ENCODE data around the gene PRR4.

Gene PRR4, protein sequence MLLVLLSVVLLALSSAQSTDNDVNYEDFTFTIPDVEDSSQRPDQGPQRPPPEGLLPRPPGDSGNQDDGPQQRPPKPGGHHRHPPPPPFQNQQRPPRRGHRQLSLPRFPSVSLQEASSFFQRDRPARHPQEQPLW

DNA sequence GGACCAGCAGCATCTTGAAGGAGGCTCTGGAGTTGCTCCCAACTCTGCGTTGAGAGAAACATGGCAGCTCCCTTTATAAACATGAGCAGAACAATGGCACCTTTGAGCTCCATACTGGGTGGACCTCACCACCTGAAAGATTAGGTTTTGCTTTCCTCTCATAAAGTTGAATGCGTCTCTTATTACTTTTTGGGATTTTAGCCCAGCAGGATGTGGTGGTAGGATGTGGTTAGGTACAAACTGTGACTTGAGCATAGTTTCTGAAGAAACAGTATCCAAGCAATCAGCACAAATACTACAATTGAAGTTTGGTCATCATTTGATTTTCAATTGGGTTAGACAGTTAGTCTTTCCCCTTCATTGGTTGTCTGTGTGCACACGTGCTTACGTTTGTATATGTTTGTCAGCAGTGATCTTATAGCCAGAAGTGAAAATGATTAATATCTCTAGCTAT, at the start of gene PRR4:
Gene PRR4 (minus strand): TSS at position 51 of the 454 bp plus-strand sequence. CDS start 38 bp downstream, at position 13.
- DNase-seq (ENCODE audit: low spot score), result no peak

DNA sequence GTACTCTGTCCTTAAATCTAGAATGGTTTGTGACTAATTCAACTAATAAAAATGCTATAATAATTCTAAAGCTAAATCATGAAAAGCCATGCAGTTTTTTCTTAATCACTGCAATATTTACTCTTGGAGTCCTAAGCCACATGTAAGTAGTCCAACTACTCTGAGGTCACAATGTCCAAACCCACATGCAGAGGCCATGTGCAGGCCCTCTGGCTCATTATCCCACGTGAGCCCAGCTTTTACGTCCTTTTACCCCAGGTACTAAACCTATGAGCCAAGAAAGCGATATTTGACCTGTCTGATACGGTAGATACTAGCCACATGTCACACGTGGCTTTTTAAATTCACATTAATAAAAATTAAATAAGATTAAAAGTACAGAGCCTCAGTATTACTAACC, 47.6 kb upstream of the PRR4 start:
- no peak for DNase-seq (ENCODE audit: low spot score)

DNA sequence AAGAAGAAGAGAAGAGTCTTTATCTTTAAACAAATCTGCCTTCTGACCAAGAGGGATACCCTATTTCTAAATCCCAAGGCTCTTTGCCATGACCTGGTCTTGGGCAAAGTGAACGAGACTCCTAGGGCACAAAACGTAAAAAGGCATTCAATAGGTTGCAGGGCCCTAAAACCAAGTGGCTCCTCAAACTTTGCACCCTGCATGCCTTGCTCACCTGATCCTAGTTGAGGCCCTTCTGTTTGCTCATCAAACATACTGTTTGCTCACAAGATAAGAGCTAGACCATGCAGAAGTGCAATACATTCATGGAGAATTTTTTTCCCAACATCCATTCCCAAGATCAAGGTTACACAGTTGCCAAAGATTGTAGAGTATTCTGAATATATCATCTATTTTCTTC, 42.7 kb upstream of the PRR4 start:
- no peak for DNase-seq (ENCODE audit: low spot score)

DNA sequence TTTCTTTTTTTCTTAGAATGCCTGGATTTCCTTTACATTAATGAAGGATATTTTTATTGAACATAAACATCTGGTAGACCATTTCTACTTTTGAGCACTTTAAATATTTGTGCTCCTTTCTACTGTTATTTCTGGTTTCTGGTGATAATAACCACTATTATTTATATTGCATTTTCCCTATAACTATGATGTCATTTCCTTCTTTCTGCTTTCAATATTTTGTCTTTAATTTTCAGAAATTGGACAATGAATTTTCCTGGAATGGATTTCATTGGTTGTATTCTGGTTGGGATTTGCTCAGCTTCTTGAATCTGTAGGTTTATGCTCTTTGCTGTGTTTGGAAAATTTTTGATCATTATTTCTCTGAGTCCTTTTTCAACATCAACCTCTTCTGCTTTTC, 40.0 kb upstream of the PRR4 start:
- DNase-seq (ENCODE audit: low spot score), result no peak

DNA sequence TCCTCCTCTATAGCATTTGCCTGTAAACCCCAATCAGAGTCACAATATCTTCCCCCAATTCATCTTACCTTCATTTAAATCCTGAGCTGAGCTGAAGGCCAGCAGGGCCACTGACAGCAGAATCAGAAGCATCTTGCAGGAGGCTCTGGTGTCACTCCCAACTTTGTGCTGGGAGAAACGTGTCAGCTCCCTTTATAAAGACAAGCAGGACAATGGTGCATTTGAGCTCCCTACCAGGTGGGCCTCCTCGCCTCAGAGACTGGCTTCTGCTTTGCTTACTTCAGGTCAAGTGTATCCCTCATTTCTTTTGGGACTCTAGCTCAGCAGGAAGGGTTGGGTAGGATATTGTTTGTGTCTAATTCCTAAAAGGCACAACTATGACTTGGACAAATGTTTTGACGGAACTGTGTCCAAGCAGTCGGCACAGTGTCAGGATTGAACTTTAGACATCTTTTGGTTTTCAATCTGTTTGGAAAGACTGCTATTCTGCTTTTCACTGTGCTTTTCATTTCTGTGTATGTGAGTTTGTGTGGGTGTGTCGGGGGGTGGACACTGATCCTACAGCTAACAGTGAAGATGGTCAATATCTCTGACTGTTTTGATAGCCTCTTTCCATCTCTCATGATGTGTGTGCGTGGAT, 34.9 kb upstream of the PRR4 start, which contains the start of gene PRH1:
Gene PRH1 (minus strand): TSS at position 170 of the 640 bp plus-strand sequence. CDS start 38 bp downstream, at position 132.
- DNase-seq (ENCODE audit: low spot score), result no peak

DNA sequence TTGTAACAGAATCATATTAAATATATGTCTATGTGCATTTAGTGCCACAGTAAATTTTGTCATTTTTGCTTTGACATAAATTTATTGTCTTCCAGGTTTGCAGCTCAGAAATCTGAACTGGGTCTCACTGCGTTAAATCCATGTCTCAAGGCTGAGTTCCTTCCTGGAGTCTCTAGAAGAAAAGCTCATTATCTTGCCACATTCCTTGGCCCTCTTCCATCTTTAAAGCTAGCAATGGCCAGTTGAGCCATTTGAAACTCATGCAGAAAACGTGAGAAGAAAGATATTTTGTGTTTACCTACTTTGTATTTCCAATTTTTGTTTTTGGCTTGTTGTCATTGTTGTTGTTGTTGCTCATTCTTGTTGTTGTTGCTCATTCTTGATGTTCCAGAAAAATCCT, 24.1 kb upstream of the PRR4 start:
- no peak for DNase-seq (ENCODE audit: low spot score)

DNA sequence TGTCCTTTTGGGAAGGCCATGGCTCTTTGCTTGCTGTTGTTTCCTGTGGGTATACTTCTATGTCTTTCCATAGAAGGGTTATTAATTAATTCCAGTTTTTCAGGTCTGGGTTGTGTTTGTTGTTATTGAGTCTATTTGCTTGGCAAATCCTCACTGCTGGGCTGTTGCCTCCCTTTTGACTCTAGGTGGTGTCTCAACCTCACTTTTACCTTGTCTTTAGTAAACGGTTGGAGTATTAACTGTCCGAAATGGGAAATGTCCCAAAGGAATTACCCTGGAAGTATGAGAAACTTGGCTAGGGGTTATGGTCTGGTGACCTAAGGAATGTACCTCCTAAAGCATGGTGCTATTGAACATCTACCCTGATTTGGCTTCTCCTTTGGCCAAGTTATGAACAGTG, 18.1 kb upstream of the PRR4 start:
- DNase-seq (ENCODE audit: low spot score), result no peak

DNA sequence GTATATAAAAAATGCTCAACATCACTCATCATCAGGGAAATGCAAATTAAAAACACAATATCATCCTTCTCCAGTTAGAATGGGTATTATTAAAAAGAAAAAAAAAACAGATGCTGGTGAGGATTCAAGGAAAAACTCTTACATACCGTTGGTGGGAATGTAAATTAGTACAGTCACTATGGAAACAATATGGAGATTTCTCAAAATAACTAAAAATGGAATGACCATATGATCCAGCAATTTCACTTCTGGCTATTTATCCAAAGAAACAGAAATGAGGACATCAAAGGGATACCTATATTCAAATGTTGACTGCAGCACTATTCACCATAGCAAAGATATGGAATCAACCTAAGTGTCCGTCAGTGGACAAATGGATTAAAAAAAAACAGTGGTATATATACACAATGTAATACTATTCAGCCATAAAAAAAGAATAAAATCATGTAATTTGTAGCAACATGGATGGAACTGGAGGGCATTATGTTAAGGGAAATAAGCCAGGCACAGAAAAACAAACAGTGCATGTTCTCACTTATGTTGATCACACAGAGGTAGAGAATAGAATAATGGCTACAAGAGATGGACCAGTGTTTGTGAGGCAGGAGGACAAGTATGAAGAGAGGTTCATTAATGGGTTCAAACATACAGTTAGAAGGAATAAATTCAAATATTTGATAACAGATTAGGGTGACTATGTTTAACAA, 14.4 kb upstream of the PRR4 start:
- DNase-seq (ENCODE audit: low spot score), result no peak

DNA sequence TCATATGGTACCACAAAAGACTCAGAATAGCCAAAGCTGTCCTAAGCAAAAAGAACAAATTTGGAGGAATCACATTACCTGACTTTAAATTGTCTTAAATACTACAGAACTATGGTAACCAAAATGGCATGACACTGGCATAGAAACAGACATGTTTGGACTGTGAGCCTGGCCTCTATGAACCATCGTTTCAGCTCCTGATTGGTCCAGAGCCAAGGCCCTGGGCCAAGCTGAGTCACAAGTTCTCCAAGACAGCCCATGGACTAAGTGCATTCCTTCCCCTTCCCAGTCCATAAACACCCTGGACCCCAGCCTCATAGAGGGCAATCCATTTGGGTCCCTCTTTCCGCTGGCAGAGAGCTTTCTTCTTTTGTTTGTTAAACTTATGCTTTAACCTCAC, 12.1 kb upstream of the PRR4 start:
- no peak for DNase-seq (ENCODE audit: low spot score)

DNA sequence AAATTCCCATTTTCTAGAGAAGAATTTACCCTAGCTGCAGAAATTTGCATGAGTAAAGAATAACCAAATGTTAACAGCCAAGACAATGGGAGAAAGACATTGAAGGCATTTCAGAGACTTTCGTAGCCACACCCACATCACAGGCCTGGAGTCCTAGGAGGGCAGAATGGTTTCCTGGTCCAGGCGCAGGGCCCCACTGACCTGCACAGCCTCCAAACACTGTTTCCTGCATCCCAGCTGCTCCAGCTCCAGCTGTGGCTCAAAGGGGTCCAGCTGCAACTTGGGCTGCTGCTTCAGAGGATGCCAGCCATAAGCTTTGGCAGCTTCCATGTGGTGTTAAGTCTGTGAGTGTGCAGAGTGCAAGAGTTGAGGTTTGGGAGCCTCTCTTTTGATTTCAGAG, 6.5 kb upstream of the PRR4 start:
- DNase-seq (ENCODE audit: low spot score), result no peak

DNA sequence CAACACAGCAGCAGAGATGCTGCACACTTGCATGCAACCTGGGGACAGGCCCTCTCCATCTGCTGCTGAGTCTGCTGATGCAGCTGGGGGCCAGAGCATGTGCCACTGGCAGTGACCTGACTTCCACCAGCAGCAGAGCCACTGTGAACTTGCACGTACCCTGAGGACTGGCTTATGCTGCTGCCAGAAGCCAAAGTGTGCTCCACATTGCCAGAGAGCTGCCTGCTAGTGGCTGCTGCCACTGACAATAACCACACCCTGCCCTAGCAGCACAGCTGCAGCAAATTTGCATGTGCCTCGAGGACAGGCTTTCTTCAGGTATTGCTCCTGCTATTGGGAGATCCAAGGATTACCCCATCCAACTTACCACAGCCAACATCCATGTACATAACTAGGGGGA, 4.5 kb upstream of the PRR4 start:
- no peak for DNase-seq (ENCODE audit: low spot score)

DNA sequence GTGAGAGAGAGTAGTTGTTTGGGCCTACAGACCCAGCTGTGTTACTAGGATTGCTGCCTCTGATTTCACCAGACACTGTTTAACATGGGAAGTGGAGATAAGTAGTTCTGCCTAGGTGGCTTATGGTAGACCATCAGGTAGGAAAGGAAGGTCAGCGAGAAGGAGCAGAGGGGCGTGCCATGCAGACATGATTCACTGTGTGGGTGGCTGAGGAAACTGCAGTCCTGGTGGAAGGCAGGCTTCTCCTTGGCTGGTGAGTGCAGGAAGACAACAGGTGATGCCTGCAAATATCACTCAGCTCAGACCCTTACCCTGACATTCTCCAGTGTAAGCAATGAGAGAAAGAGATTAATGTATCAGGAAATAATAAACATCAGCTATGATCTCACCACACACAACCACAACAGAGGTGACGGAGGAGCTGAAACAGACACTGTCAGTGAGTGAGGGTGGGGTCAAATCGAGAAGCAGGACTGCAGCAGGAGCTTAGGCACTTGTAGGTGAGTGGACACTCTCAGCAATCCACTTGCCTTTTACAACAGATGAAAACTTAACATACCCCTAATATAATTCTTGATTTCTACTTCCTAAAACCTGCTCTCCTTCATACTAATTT, 2.1 kb upstream of the PRR4 start:
- no peak for DNase-seq (ENCODE audit: low spot score)

DNA sequence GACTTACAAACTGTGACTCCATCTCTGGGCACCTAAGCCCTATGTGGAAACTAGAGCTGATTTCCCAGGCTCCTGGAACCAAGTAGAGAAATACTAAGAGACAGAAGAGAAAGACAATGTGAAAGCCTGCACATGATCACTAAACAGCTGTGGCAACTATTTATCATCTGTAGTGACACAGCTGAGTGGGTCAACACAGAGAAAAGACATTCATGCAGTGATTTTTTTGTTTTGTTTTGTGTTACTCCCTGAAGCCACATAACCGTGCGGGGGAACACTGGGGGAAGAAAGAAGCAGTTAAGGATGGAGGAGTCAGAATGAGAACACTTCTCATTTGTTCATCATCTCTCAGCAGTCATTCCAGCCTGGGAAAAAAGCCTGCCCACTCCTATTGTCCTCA, 1.5 kb downstream of the PRR4 start:
- no peak for DNase-seq (ENCODE audit: low spot score)

DNA sequence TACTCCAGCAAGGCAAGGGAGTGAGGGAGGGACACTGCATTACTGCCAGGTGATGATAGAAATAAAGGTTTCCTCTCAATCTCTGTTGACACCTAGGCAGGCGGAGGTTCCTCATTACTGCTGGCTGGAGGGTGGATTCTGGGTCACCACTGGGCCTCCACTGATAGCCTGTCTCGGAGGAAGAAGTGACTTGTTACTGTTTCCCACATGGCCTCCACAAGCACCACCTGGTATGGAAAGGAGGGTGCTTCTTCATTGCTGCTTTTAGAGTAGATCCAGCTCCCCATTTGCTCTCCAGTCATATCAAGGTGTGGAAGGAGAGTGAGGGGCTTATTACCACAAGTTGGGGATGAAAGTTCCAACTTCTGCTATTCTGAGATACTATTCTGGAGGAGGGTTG, 6.4 kb downstream of the PRR4 start:
- DNase-seq (ENCODE audit: low spot score), result no peak

DNA sequence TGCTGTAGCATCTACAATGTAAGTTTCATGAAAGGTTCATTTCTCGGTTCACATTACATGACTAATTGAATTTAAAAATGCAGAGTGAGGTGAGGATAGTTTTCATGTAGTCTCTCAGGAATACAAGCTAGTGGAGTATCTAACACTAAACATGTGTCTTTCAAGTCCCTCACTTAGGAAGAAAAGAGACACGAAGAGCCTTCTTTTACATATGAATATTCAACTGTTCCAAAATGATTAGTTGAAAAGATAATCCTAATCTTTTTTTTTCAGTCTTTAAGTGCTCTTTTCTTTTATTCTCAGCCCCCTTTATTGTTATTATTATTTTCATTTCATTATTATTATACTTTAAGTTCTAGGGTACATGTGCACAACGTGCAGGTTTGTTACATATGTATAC, 10.8 kb downstream of the PRR4 start:
- DNase-seq (ENCODE audit: low spot score), result no peak

DNA sequence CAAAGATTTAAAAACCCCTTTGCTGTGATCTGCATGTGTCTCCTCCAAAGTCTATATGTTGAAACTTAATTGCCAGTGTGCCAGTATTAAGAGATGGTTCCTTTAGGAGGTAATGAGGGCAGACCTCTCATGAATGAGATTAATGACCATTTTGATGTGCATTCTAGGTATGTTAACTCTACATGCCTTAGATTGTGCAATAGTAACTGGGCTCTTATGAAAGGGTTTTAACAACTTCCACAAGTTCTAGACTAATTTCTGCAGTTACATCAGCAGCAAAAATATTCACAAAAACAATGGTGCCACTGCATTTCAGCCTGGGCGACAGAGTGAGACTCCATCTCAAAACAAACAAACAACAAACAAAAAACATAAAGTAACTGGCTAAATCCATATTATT, 19.3 kb downstream of the PRR4 start:
- no peak for DNase-seq (ENCODE audit: low spot score)

DNA sequence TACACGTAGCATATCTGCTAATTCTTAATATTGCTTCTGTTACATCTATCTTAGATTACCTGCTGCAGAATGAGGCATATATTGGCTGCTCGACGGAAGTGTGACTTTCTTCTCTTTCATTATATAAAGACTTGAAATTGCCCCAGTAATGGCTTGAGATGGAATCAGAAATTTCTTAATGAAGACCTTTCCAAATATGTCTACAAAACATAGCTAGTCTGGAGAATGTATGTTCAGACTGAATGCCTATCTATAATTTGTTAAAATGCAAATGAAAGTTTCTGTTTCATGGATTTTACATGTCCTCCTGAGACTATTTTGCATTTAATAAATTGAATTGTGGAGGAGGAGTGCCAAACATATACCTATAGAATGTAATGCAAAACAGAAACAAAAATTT, 23.0 kb downstream of the PRR4 start, which contains the start of gene TAS2R10:
Gene TAS2R10 (minus strand): TSS at position 101 of the 400 bp plus-strand sequence. CDS start 89 bp downstream, at position 12.
- DNase-seq (ENCODE audit: low spot score), result no peak

DNA sequence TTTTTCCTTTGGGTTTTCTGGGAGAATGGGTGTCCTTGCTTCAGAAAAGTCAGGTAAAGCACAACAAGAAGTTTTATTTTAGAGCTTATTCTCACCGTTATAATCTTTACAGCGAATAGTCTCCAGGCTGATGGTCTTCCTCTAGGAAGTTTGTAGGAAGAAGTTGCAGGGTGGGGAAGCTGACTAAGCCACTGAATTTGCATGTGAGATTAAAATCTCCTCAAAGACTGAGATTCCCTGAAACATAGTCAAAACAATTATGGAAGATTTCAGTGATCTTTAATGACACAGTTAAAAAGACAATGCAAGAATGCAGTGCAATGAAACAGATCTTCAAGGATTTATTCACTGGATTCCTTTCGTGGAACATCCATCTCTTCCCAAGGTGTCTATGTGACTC, 24.3 kb downstream of the PRR4 start:
- no peak for DNase-seq (ENCODE audit: low spot score)

DNA sequence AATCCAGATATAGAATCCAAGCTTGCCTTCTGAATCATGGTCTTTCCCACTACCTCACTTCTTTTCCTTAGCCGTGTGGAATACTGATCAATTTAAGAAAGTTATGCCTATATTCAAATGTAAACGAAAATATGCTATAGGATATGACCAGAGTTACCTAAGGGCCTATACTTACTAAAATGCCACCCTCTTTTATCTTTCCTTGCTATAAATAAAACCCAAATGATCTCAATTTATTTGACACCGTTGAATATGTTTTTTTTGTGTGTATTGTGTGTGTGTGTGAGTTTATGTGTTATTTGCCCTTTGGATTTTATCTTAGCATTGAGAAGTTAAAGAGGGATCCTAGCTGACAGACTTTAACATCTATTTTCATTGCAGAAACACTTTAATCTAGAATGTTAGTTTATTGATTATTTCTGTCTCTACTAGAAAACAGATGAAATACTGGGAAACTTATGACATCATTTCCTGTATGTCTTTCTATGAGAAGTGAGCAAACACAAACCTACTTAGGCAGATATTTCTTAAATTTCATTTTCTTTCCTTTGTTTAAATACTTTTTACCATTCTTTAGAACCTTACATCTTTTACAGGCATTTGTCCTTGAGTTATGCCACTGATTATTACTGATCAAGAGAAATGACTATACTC, 37.3 kb downstream of the PRR4 start:
- DNase-seq (ENCODE audit: low spot score), result no peak

DNA sequence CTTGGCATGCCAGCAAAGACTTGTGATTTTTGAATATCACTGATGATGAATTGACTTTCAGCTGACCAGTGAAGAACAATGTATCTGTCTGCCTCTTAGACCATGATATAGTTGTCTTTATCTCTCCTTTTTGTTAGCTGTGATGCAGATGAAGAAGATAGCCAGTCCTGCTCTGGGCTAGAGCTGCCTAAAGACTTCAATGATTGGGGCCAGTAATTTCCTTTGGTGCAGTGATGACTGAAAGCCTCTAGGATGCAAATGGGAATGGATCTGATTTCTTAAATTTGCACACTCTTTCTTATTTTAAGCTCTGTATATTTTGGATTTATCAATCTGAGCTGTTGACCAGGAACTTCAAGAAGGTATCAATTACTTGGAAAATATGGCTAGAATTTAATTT, 39.2 kb downstream of the PRR4 start, which contains the start of gene TAS2R9:
Gene TAS2R9 (minus strand): TSS at position 101 of the 400 bp plus-strand sequence. CDS start 93 bp downstream, at position 8.
- no peak for DNase-seq (ENCODE audit: low spot score)

DNA sequence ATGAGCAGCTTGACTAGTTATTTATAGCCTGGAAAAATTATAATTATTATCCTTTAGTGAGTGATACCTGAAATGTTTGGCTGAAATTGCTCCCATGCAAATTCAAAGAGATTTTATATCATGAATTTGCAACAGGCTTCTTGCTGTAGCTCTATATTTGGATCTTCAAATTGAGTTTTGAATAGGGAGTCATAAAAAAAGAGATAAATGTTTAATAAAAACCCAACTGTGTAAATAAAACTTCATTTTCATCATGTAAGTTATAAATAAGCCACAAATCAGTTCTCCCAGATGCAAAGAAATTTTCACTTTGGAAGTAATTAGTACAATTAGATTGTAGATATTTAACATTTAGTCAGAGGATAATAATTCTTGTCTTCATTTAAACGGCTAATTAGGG, 42.1 kb downstream of the PRR4 start, which contains the start of gene TAS2R8:
Gene TAS2R8 (minus strand): TSS at position 101 of the 400 bp plus-strand sequence. CDS start 306 bp downstream, outside the sequence.
- DNase-seq (ENCODE audit: low spot score), result no peak

DNA sequence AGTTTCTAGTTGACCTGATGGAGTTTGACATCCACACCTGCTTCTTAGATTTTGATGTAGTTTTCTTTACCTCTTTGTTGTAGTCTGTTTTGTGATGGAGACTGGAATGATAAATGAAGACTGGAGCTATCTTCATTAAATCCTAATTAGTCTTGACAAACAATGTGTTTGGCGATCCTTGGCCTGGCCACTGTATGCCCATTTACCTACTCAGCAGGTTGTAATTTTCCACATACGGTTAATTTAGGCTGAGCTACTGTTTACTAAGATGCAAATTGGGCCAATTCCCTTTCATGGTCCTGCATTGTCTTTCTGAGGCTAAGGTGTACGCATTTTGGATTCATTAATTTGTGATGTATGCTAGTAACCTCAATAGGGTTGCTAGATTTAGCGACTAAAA, 46.7 kb downstream of the PRR4 start, which contains the start of gene TAS2R7:
Gene TAS2R7 (minus strand): TSS at position 41 of the 400 bp plus-strand sequence. CDS start 57 bp downstream, outside the sequence.
- DNase-seq (ENCODE audit: low spot score), result no peak
